Neural progenitor cell (in vitro differentiated cells): Measurements from ENCODE around the gene NOD1.

Source experiments
- EZH2 ChIP-seq: fragments of 200-600 bp; sonication (generic); IDR thresholded peaks from 2 replicates; pipeline ENCODE4 v1.6.1; 2017; ENCODE audit warnings: antibody characterized with exemption, mild to moderate bottlenecking, moderate library complexity
- EZH2phosphoT487 ChIP-seq: fragments of 200-600 bp; sonication (generic); IDR thresholded peaks from 2 replicates; pipeline ENCODE4 v1.6.1; 2017; ENCODE audit warnings: antibody characterized with exemption
- TF ChIP-seq, protein P1 (sequence below): fragments of 200-600 bp; sonication (generic); IDR thresholded peaks from 2 replicates; pipeline ENCODE4 v1.5.1; 2017; ENCODE audit warnings: antibody characterized with exemption, mild to moderate bottlenecking

DNA sequence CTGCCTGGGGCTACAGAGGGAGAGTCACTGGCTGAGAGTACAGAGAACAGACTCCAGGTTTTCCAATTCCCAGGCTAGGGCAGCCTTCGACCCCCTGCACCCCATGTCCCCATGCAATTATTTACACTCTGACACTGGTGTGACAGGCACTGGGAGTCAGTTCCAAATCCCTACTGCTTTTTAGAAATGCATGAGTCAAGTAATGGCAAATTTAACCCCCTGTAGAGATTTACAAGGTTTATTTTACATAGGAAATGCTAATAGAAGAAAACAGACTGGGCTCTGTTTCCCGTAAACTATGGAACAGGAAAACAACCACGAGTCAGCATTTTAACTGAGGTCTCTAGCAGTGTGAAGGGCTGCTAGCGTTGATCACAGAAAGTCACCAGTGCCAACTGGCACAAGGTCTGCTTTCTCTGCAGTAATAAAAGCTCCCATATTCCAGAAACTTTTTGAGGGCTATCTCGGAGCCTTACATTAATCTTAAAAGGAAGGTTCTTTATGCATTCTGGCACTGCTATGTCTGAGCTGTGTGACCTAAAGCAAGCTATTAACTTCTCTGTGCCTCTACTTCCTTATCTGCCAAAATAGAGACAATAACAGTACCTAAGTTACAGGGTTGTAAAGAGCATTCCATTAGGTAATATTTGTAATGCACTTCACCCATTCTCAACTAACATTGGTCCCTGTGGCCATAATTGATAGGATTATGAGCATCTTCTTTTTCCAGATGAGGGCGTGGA, 28.2 kb downstream of the NOD1 start:
- TF ChIP-seq, protein P1, sequence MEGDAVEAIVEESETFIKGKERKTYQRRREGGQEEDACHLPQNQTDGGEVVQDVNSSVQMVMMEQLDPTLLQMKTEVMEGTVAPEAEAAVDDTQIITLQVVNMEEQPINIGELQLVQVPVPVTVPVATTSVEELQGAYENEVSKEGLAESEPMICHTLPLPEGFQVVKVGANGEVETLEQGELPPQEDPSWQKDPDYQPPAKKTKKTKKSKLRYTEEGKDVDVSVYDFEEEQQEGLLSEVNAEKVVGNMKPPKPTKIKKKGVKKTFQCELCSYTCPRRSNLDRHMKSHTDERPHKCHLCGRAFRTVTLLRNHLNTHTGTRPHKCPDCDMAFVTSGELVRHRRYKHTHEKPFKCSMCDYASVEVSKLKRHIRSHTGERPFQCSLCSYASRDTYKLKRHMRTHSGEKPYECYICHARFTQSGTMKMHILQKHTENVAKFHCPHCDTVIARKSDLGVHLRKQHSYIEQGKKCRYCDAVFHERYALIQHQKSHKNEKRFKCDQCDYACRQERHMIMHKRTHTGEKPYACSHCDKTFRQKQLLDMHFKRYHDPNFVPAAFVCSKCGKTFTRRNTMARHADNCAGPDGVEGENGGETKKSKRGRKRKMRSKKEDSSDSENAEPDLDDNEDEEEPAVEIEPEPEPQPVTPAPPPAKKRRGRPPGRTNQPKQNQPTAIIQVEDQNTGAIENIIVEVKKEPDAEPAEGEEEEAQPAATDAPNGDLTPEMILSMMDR: no peak
- TF ChIP-seq EZH2phosphoT487 (no peak), EZH2 (no peak)
